DMS 273 (cell line): ENCODE results near the gene NR2F2.

Experiments
- DNase-seq: peaks from one replicate; lab custom pipeline; 2025; ENCODE audit not compliant: unreplicated experiment; lab: John Stamatoyannopoulos, UW

The NR2F2 gene

GRCh38 chr15:96341513-96342405, 11.3 kb downstream of the NR2F2 start:
- no peak for DNase-seq

- no peak for DNase-seq
Observed at GRCh38 chr15:96342406-96343112, 12.1 kb downstream of the NR2F2 start.

GRCh38 chr15:96343113-96344059, 12.9 kb downstream of the NR2F2 start:
- DNase-seq: no peak

- DNase-seq: no peak
Observed at GRCh38 chr15:96344060-96344705, 13.7 kb downstream of the NR2F2 start.

- no peak for DNase-seq
Observed at GRCh38 chr15:96344706-96345559, 14.4 kb downstream of the NR2F2 start.

- DNase-seq: peak; percentile 57
Observed at GRCh38 chr15:96345560-96346399, 15.3 kb downstream of the NR2F2 start.

GRCh38 chr15:96346409-96346970, 16.0 kb downstream of the NR2F2 start:
- no peak for DNase-seq

- no peak for DNase-seq
Observed at GRCh38 chr15:96347181-96348111, 16.9 kb downstream of the NR2F2 start.

- no peak for DNase-seq
Observed at GRCh38 chr15:96348112-96349027, 17.9 kb downstream of the NR2F2 start.

GRCh38 chr15:96349034-96349856, 18.7 kb downstream of the NR2F2 start:
- no peak for DNase-seq

- no peak for DNase-seq
Observed at GRCh38 chr15:96349857-96350720, 19.6 kb downstream of the NR2F2 start.

GRCh38 chr15:96350934-96351724, 20.6 kb downstream of the NR2F2 start:
- no peak for DNase-seq

- no peak for DNase-seq
Observed at GRCh38 chr15:96351761-96352603, 21.5 kb downstream of the NR2F2 start.
